ENCODE measurements around the gene KCP.

DNA sequence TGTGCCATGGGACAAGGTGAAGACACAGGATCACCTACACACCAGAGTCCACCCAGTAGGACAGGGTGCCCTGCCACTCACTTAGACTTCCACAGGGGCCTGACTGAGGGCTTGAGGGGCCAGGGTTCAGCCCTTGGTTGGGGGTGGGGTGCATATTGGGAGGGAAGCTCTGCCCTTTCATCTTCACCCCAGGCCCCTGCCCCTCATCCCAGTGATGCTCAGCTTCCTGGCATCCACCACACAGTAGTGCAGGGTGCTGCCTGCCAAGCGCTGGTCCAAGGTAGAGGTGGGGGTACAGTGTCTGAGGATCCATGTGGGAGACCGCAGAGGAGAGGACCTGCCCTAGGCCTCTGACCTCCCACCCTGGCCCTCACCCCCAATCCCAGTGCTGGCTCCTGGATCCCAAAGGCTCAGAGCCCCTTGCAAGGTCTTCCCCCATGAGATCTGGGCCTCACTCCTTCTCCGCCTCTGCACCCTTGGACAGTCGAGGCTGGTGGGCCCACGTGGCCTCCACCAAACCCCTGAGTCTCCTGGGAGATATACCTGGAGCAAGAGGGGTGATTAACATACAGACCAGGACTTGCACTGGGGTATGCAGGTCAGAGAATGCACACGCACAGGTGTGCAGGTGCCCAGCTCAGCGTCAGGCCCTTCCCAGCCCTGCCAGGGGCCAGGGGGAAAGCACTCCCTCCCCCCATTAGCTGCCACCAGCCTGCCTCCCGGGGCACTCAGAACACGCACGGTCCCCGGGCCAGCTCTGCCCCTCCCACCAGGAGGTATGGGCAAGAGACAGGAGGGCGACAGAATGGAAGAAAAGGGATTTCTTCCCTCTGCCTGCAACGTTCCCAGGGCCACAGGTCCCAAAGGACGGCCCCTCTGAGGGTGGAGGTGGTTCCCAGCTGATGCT lies 18.6 kb upstream of the KCP start:
- no peak for TF ChIP-seq RAD21 (IDR thresholded peaks at IDR 0.05; ENCODE audit: low read depth)
- TF ChIP-seq MAX (IDR thresholded peaks at IDR 0.05): no peak
- no peak for TF ChIP-seq TAF1 (IDR thresholded peaks at IDR 0.05; ENCODE audit: low read depth)
- no peak for TF ChIP-seq TEAD4 (IDR thresholded peaks at IDR 0.05)
- no peak for TF ChIP-seq CEBPB (IDR thresholded peaks at IDR 0.05)
- no peak for TF ChIP-seq NFIC (IDR thresholded peaks at IDR 0.05)
- no peak for TF ChIP-seq REST (IDR thresholded peaks at IDR 0.05; ENCODE audit: low read depth)
- TF ChIP-seq ZBTB7A (IDR thresholded peaks at IDR 0.05; ENCODE audit: low read depth): no peak
- no peak for TF ChIP-seq EP300 (IDR thresholded peaks at IDR 0.05; ENCODE audit: borderline replicate concordance)
- TF ChIP-seq FOXM1 (IDR thresholded peaks at IDR 0.05; ENCODE audit: borderline replicate concordance, low read depth): no peak
- no peak for TF ChIP-seq TCF12 (IDR thresholded peaks at IDR 0.05; ENCODE audit: low read depth)
